DND-41 (cell line): ENCODE data around the gene PIAS1.

ENCODE experiments used
- ATAC-seq: fragments of 200-7000 bp; cut with Tn5 transposase; 3 replicates; pipeline ENCODE4 v1.9.1; 2021; ENCODE audit warnings: low read depth; ENCODE audit not compliant: insufficient read depth
- DNase-seq: peaks from one replicate; pipeline ENCODE4 v3.0.0-alpha.2; 2020
- H2AFZ ChIP-seq: 2 replicates; pipeline ENCODE4 v1.6.0; 2012; ENCODE audit warnings: low read depth, low read length
- H3K27ac ChIP-seq: 2 replicates; pipeline ENCODE4 v1.5.1; 2012; ENCODE audit warnings: low read length, inconsistent platforms
- H3K27me3 ChIP-seq: fragments of 200-600 bp; sonication (generic); 2 replicates; pipeline ENCODE4 v1.6.0; 2012; ENCODE audit warnings: low read length, mild to moderate bottlenecking, inconsistent platforms; ENCODE audit not compliant: insufficient read depth, poor library complexity
- H3K36me3 ChIP-seq: 2 replicates; pipeline ENCODE4 v1.5.1; 2012; ENCODE audit warnings: low read length, inconsistent platforms; ENCODE audit not compliant: insufficient read depth
- H3K4me1 ChIP-seq: 2 replicates; pipeline ENCODE4 v1.5.1; 2012; ENCODE audit warnings: mild to moderate bottlenecking, low read length; ENCODE audit not compliant: insufficient read depth
- H3K4me2 ChIP-seq: 2 replicates; pipeline ENCODE4 v1.6.0; 2012; ENCODE audit warnings: mild to moderate bottlenecking, moderate library complexity, low read length, inconsistent platforms; ENCODE audit not compliant: insufficient read depth
- H3K4me3 ChIP-seq, 2 experiments: fragments of 200-600 bp in 1 of 2; shearing (Covaris generic) in 1 of 2; 2 replicates each; pipeline ENCODE4 v1.5.1; 2012 to 2016; ENCODE audit warnings: inconsistent platforms in 2 of 2, low read length in 2 of 2, mild to moderate bottlenecking in 2 of 2, low read depth in 1 of 2, moderate library complexity in 1 of 2
- H3K79me2 ChIP-seq: 2 replicates; pipeline ENCODE4 v1.6.0; 2012; ENCODE audit warnings: low read length, inconsistent platforms; ENCODE audit not compliant: insufficient read depth
- H3K9ac ChIP-seq: 2 replicates; pipeline ENCODE4 v1.6.0; 2012; ENCODE audit warnings: low read depth, mild to moderate bottlenecking, inconsistent platforms, low read length, moderate library complexity
- H3K9me3 ChIP-seq: 2 replicates; pipeline ENCODE4 v1.5.1; 2012; ENCODE audit warnings: low read length, moderate library complexity, mild to moderate bottlenecking, inconsistent platforms; ENCODE audit not compliant: insufficient read depth, severe bottlenecking
- H4K20me1 ChIP-seq: 2 replicates; pipeline ENCODE4 v1.6.0; 2012; ENCODE audit warnings: low read length; ENCODE audit not compliant: insufficient read depth
- CTCF ChIP-seq: IDR thresholded peaks from 2 replicates; pipeline ENCODE4 v1.5.1; 2012; ENCODE audit warnings: borderline replicate concordance, low read length, moderate library complexity, mild to moderate bottlenecking; ENCODE audit not compliant: poor library complexity, severe bottlenecking; ENCODE audit errors: extremely low read depth
- EZH2 ChIP-seq: IDR thresholded peaks from 3 replicates; pipeline ENCODE4 v1.6.1; 2012; ENCODE audit warnings: borderline replicate concordance, low read depth, mild to moderate bottlenecking, moderate library complexity, low read length, inconsistent platforms; ENCODE audit not compliant: severe bottlenecking

Gene PIAS1

GRCh38 chr15:68019814-68020525, 34.1 kb upstream of the PIAS1 start:
- no peaks in the 10 kb centered on the region for H3K27me3 ChIP-seq
- H3K4me3 ChIP-seq = no peak overlapping the region
- H4K20me1 ChIP-seq = no peaks in the 10 kb centered on the region
- H3K79me2 ChIP-seq = no peaks in the 10 kb centered on the region
- TF ChIP-seq CTCF (no peak), EZH2 (no peak)
- ATAC-seq (no peak), DNase-seq (no peak)
- no peaks in the 10 kb centered on the region for H3K9me3 ChIP-seq
- no peak overlapping the region for H2AFZ ChIP-seq
- H3K4me1 ChIP-seq = no peaks in the 10 kb centered on the region
- H3K36me3 ChIP-seq = no peaks in the 10 kb centered on the region
- H3K9ac ChIP-seq = no peak overlapping the region
- no peak overlapping the region for H3K4me2 ChIP-seq
- no peak overlapping the region for H3K27ac ChIP-seq

- Histone ChIP-seq H3K9me3 (no peaks in the 10 kb centered on the region), H3K27ac (no peak overlapping the region), H3K27me3 (no peaks in the 10 kb centered on the region), H2AFZ (no peak overlapping the region), H3K79me2 (no peaks in the 10 kb centered on the region), H3K4me1 (no peaks in the 10 kb centered on the region), H3K9ac (no peak overlapping the region), H3K4me2 (no peak overlapping the region), H3K4me3 (no peak overlapping the region), H4K20me1 (no peaks in the 10 kb centered on the region), H3K36me3 (no peaks in the 10 kb centered on the region)
- no peak for DNase-seq
- no peak for ATAC-seq
- TF ChIP-seq EZH2 = no peak
- no peak for TF ChIP-seq CTCF
These were observed 33.4 kb upstream of the PIAS1 start for GRCh38 chr15:68020685-68021084.

GRCh38 chr15:68022061-68022460, 32.1 kb upstream of the PIAS1 start:
- no peaks in the 10 kb centered on the region for H4K20me1 ChIP-seq
- H3K4me1 ChIP-seq = no peaks in the 10 kb centered on the region
- DNase-seq (no peak), ATAC-seq (no peak)
- no peak overlapping the region for H3K9ac ChIP-seq
- TF ChIP-seq EZH2 (no peak), CTCF (no peak)
- H2AFZ ChIP-seq = no peak overlapping the region
- H3K4me2 ChIP-seq = no peak overlapping the region
- no peaks in the 10 kb centered on the region for H3K9me3 ChIP-seq
- H3K27ac ChIP-seq = no peak overlapping the region
- no peaks in the 10 kb centered on the region for H3K36me3 ChIP-seq
- no peak overlapping the region for H3K4me3 ChIP-seq
- no peaks in the 10 kb centered on the region for H3K79me2 ChIP-seq
- no peaks in the 10 kb centered on the region for H3K27me3 ChIP-seq
